ENCODE measurements around the gene ADIPOR1. TPM values are rescaled to one million over a fixed set of nuclear protein-coding genes. Genes with fewer than 3 reads are reported as not detected.
A peak's percentile ranks its signal among the peaks of the same experiment; 100 is the strongest.
"Not testable (repeated sequence)": the region's sequence is repeated elsewhere in the genome, so short reads cannot be mapped to it uniquely, and the experiment has no call there.

The ADIPOR1 gene
- total and polyA plus RNA-seq, 2 of the 4 experiments (the other 2 are of a cell fraction) = 82.7 to 92.5 TPM

DNA sequence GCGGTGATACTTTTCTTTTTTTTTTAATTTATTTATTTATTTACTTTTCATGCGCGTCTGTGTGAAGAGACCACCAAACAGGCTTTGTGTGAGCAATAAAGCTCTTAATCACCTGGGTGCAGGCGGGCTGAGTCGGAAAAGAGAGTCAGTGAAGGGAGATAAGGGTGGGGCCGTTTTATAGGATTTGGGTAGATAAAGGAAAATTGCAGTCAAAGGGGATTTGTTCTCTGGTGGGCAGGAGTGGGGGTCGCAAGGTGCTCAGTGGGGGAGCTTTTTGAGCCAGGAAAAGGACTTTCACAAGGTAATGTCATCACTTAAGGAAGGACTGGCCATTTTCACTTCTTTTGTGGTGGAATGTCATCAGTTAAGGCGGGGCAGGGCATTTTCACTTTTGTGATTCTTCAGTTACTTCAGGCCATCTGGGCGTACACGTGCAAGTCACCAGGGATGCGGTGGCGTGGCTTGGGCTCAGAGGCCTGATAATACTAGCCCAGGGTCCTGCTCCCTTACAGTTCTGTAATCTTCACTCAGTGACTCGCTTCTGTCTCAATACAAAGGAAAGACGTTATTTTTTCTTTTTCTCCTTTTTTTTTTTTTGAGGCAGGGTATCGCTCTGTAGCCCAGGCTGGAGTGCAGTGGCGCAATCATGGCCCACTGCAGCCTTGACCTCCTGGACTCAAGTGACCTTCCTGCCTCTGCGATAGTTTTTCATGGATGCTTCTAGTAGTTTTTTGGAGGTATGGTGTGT lies 47.5 kb upstream of the ADIPOR1 start:
- intact Hi-C loops (cut with micrococcal nuclease); H3K4me2 ChIP-seq (ENCODE audit: low read depth, low read length); BruUV-seq (replicated peaks); H2BK20ac ChIP-seq (ENCODE audit: low read depth, low read length); H3K27me3 ChIP-seq (ENCODE audit: control insufficient read depth, insufficient read depth, low read length); in situ Hi-C loops (cut with MboI; ENCODE audit: low sequenced_read_pairs); dilution Hi-C loops (cut with HindIII; ENCODE audit: low sequenced_read_pairs, unreplicated experiment); H3K27ac ChIP-seq (ENCODE audit: insufficient read depth, low read length); H3K18ac ChIP-seq (ENCODE audit: low read depth, low read length); H3K9me3 ChIP-seq (ENCODE audit: control insufficient read depth, insufficient read depth, low read length); H2BK15ac ChIP-seq (ENCODE audit: low read depth, low read length); H3K36me3 ChIP-seq (ENCODE audit: control insufficient read depth, insufficient read depth, low read length); H3K56ac ChIP-seq (ENCODE audit: extremely low read depth, insufficient read depth, low read length); ATAC-seq (ENCODE audit: low read depth); H3K14ac ChIP-seq (replicated peaks; ENCODE audit: low read depth, low read length); H3K23ac ChIP-seq (ENCODE audit: low read depth, low read length); H3K4ac ChIP-seq (ENCODE audit: low read depth, low read length); H2AK9ac ChIP-seq (replicated peaks; ENCODE audit: low read depth, low read length, poor library complexity); DNase-seq; H3K9ac ChIP-seq (ENCODE audit: low read depth, low read length); POLR2A ChIA-PET (ENCODE audit: unreplicated experiment); H3K9me1 ChIP-seq (ENCODE audit: insufficient read depth, low read length); H2AK5ac ChIP-seq (ENCODE audit: low read depth, low read length); H2BK5ac ChIP-seq (ENCODE audit: low read depth, low read length, poor library complexity, severe bottlenecking); H2BK120ac ChIP-seq (ENCODE audit: low read depth, low read length); H4K91ac ChIP-seq (ENCODE audit: insufficient read depth, low read depth, low read length); H3K4me3 ChIP-seq (ENCODE audit: insufficient read depth, low read depth, low read length); H3K4me1 ChIP-seq (ENCODE audit: control insufficient read depth, insufficient read depth, low read length): not testable (repeated sequence)
- Histone ChIP-seq H4K8ac (ENCODE audit: low read depth in 2 of 2, low read length in 2 of 2) (peak overlapping the region; percentile 67 to 92; a peak in 3 of 4 replicates), H4K20me1 (ENCODE audit: insufficient read depth, low read length) (peaks cover 13% of the 10 kb centered on the region), H3K79me1 (ENCODE audit: low read depth in 1 of 2, low read length in 2 of 2) (peaks cover 5 to 21% of the 10 kb centered on the region in 2 experiments; a peak in 3 of 4 replicates), H2AFZ (replicated peaks; ENCODE audit: low read length, poor library complexity) (peak overlapping the region; percentile 84), H4K5ac (ENCODE audit: low read depth, low read length) (peak overlapping the region; percentile 49)
- CTCF ChIA-PET = interaction anchor here (0.6 kb wide), 1 partner anchor 382 kb away, joined by 5 read pairs; no protein-coding TSS in a partner anchor
- 83% methylated on average over 2 of the region's 17 CpGs; no CpG with 5 or more reads in 1 of the 2 experiments for WGBS, 2 experiments (ENCODE audit: extremely low coverage in 2 of 2, insufficient read length in 1 of 2)

All from IMR-90 (cell line).